IMR-90 (cell line): ENCODE measurements around the gene ATG14. TPM values are rescaled to one million over a fixed set of nuclear protein-coding genes. Genes with fewer than 3 reads are reported as not detected.
A peak's percentile ranks its signal among the peaks of the same experiment; 100 is the strongest.

Experiments
- ATAC-seq: fragments of 200-7000 bp; cut with Tn5 transposase; 2 replicates; pipeline ENCODE4 v1.9.1; 2020; ENCODE audit warnings: low read depth, mild to moderate bottlenecking, moderate library complexity
- BruUV-seq: library from RNA; stranded (reverse); fragments of 400-500 nt; replicated peaks from 2 replicates; lab custom pipeline; 2021; lab: Mats Ljungman, UMichigan
- CTCF ChIA-PET: fragments of 300-600 bp; formaldehyde crosslinking; extraction: SDS; loops from one replicate; lab custom pipeline; 2021; ENCODE audit warnings: antibody characterized with exemption; lab: Yijun Ruan, JAX
- POLR2A ChIA-PET: fragments of 300-600 bp; sonication (Branson Sonifier 250); formaldehyde crosslinking; loops from one replicate; lab custom pipeline; 2022; ENCODE audit warnings: antibody characterized with exemption; ENCODE audit not compliant: unreplicated experiment; lab: Charles Lee
- DNase-seq: peaks from one replicate; pipeline ENCODE4 v3.0.0; 2013
- H2AFZ ChIP-seq: replicated peaks from 2 replicates; pipeline ENCODE3; 2013; ENCODE audit warnings: low read length, mild to moderate bottlenecking; ENCODE audit not compliant: poor library complexity
- H2AK5ac ChIP-seq: 2 replicates; pipeline ENCODE4 v1.6.1; 2013; ENCODE audit warnings: low read depth, low read length, inconsistent platforms
- H2AK9ac ChIP-seq: replicated peaks from 2 replicates; pipeline ENCODE3; 2013; ENCODE audit warnings: mild to moderate bottlenecking, low read depth, low read length, moderate library complexity; ENCODE audit not compliant: poor library complexity
- H2BK120ac ChIP-seq: 2 replicates; pipeline ENCODE4 v1.6.1; 2013; ENCODE audit warnings: low read depth, low read length, inconsistent platforms
- H2BK15ac ChIP-seq: 3 replicates; pipeline ENCODE4 v1.6.1; 2013; ENCODE audit warnings: low read depth, low read length, inconsistent platforms
- H2BK20ac ChIP-seq: 2 replicates; pipeline ENCODE4 v1.6.1; 2013; ENCODE audit warnings: low read depth, mild to moderate bottlenecking, inconsistent platforms, low read length, moderate library complexity
- H2BK5ac ChIP-seq: 2 replicates; pipeline ENCODE4 v1.6.1; 2013; ENCODE audit warnings: mild to moderate bottlenecking, low read depth, low read length, inconsistent platforms; ENCODE audit not compliant: poor library complexity, severe bottlenecking
- H3K14ac ChIP-seq: replicated peaks from 2 replicates; pipeline ENCODE4 v1.6.1; 2013; ENCODE audit warnings: low read depth, low read length, inconsistent platforms
- H3K18ac ChIP-seq: 2 replicates; pipeline ENCODE4 v1.6.1; 2013; ENCODE audit warnings: low read depth, low read length, control low read depth
- H3K23ac ChIP-seq: 2 replicates; pipeline ENCODE4 v1.6.1; 2013; ENCODE audit warnings: low read depth, low read length, inconsistent platforms
- H3K27ac ChIP-seq: 2 replicates; pipeline ENCODE4 v1.5.1; 2013; ENCODE audit warnings: mild to moderate bottlenecking, control low read depth, low read length; ENCODE audit not compliant: insufficient read depth
- H3K27me3 ChIP-seq: 2 replicates; pipeline ENCODE4 v1.6.1; 2013; ENCODE audit warnings: low read length; ENCODE audit not compliant: control insufficient read depth, insufficient read depth
- H3K36me3 ChIP-seq: 2 replicates; pipeline ENCODE4 v1.6.1; 2013; ENCODE audit warnings: low read length, mixed read lengths; ENCODE audit not compliant: control insufficient read depth, insufficient read depth
- H3K4ac ChIP-seq: 2 replicates; pipeline ENCODE4 v1.6.1; 2013; ENCODE audit warnings: low read depth, low read length, inconsistent platforms
- H3K4me1 ChIP-seq: 2 replicates; pipeline ENCODE4 v1.6.1; 2013; ENCODE audit warnings: low read length, mixed read lengths; ENCODE audit not compliant: control insufficient read depth, insufficient read depth
- H3K4me2 ChIP-seq: 2 replicates; pipeline ENCODE4 v1.6.1; 2013; ENCODE audit warnings: low read depth, mild to moderate bottlenecking, control low read depth, low read length, moderate library complexity
- H3K4me3 ChIP-seq: 2 replicates; pipeline ENCODE4 v1.5.1; 2013; ENCODE audit warnings: low read depth, mild to moderate bottlenecking, control low read depth, low read length, moderate library complexity; ENCODE audit not compliant: insufficient read depth
- H3K56ac ChIP-seq: 2 replicates; pipeline ENCODE4 v1.6.1; 2013; ENCODE audit warnings: low read length, inconsistent platforms; ENCODE audit not compliant: insufficient read depth; ENCODE audit errors: extremely low read depth
- H3K79me1 ChIP-seq, 2 experiments: 2 replicates each; pipeline ENCODE4 v1.6.1; 2013; ENCODE audit warnings: low read length in 2 of 2, inconsistent platforms in 1 of 2, low read depth in 1 of 2
- H3K9ac ChIP-seq: 2 replicates; pipeline ENCODE4 v1.6.1; 2013; ENCODE audit warnings: low read depth, low read length, control low read depth
- H3K9me1 ChIP-seq: 2 replicates; pipeline ENCODE4 v1.6.1; 2013; ENCODE audit warnings: low read length, inconsistent platforms; ENCODE audit not compliant: insufficient read depth
- H3K9me3 ChIP-seq: 2 replicates; pipeline ENCODE4 v1.6.1; 2013; ENCODE audit warnings: low read length; ENCODE audit not compliant: control insufficient read depth, insufficient read depth
- H4K20me1 ChIP-seq: 2 replicates; pipeline ENCODE4 v1.6.1; 2013; ENCODE audit warnings: low read length, inconsistent platforms; ENCODE audit not compliant: insufficient read depth
- H4K5ac ChIP-seq: 2 replicates; pipeline ENCODE4 v1.6.1; 2013; ENCODE audit warnings: mild to moderate bottlenecking, low read depth, low read length, control low read depth
- H4K8ac ChIP-seq, 2 experiments: 2 replicates each; pipeline ENCODE4 v1.6.1; 2013; ENCODE audit warnings: low read depth in 2 of 2, low read length in 2 of 2, control low read depth in 1 of 2, inconsistent platforms in 1 of 2
- H4K91ac ChIP-seq: 2 replicates; pipeline ENCODE4 v1.6.1; 2013; ENCODE audit warnings: low read depth, low read length, inconsistent platforms; ENCODE audit not compliant: insufficient read depth
- FOS ChIP-seq: fragments of 150-350 bp; IDR thresholded peaks from 2 replicates; pipeline ENCODE4 v1.6.1; 2016; ENCODE audit warnings: low read depth, low read length
- MXI1 ChIP-seq: IDR thresholded peaks from 2 replicates; pipeline ENCODE4 v1.6.1; 2012; ENCODE audit warnings: low read depth, mild to moderate bottlenecking, low read length, moderate library complexity, borderline replicate concordance
- RAD21 ChIP-seq: IDR thresholded peaks from 2 replicates; pipeline ENCODE4 v1.6.1; 2012; ENCODE audit warnings: low read length, improper control_type of control experiment
- RCOR1 ChIP-seq: IDR thresholded peaks from 2 replicates; pipeline ENCODE4 v1.6.1; 2012; ENCODE audit warnings: mild to moderate bottlenecking, low read length, improper control_type of control experiment; ENCODE audit not compliant: insufficient replicate concordance
- WGBS, 2 experiments: methylation state at CpG; one replicate each; pipeline versions ENCODE4 v1.1.5 to v1.1.7; 2013; ENCODE audit warnings: missing lambda C conversion rate in 2 of 2; ENCODE audit not compliant: insufficient read length in 1 of 2; ENCODE audit errors: extremely low coverage in 2 of 2; 5-methylcytosine and 5-hydroxymethylcytosine counted together
- dilution Hi-C: fragments of 300-500 bp; cut with HindIII; formaldehyde crosslinking; loops from one replicate; pipeline ENCODE4 v1.14.3; 2018; ENCODE audit warnings: low sequenced_read_pairs; ENCODE audit not compliant: unreplicated experiment
- in situ Hi-C: fragments of 300-500 bp; cut with MboI; formaldehyde crosslinking; loops from 3 replicates; pipeline ENCODE4 v1.14.3; 2019; ENCODE audit warnings: low sequenced_read_pairs, inconsistent platforms, mixed read lengths
- intact Hi-C: fragments of 100-400 bp; cut with micrococcal nuclease; formaldehyde crosslinking; loops from 2 replicates; pipeline ENCODE4 v1.10.0; 2022
- polyA plus RNA-seq, 3 experiments: library from polyadenylated mRNA; depleted of rRNA; stranded (reverse); fragments of >200 nt; gene quantifications; 2 replicates each; pipeline ENCODE4 v1.2.3, GENCODE V29; 2012; ENCODE audit warnings: low replicate concordance in 1 of 3
- total RNA-seq: library from RNA; depleted of rRNA; stranded (reverse); fragments of >200 nt; gene quantifications from 2 replicates; pipeline ENCODE4 v1.2.3, GENCODE V29; 2012
- TF ChIP-seq, protein P1 (sequence below): conservative IDR thresholded peaks from 2 replicates; pipeline ENCODE4 v1.5.1; 2012; ENCODE audit warnings: mild to moderate bottlenecking, low read depth, low read length, improper control_type of control experiment

ATG14 gene
- total and polyA plus RNA-seq, 2 of the 4 experiments (the other 2 are of a cell fraction), result 5.0 to 12.4 TPM

DNA sequence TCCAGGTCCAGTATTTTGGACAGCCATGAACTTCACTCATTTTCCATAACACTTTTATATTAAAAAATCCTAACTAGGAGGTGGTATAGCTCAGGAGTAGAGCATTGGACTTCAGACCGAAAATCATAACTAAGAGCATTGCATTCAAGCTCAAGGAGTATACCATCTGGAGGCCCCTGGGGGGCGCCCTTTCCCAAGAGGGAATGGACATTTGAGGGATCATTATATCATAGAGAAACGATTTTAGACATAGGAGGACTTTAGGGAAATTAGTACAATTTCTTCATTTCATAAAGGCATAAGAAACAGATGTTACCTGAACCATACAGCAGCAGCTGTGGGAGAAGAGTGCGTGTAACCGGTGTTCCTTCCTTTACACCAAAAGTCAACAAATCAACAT lies 5.2 kb upstream of the ATG14 start:
- Histone ChIP-seq H3K23ac (no peak overlapping the region), H3K9me3 (no peaks in the 10 kb centered on the region), H4K91ac (no peak overlapping the region), H3K4me1 (peaks cover 2% of the 10 kb centered on the region; the same call in 1 of the 2 replicates), H4K20me1 (no peaks in the 10 kb centered on the region), H2AK5ac (no peak overlapping the region), H3K4me2 (no peak overlapping the region), H2BK20ac (no peak overlapping the region), H4K8ac (no peak overlapping the region), H3K18ac (no peak overlapping the region), H4K5ac (no peak overlapping the region), H3K27me3 (peaks cover 1% of the 10 kb centered on the region; the same call in 1 of the 2 replicates), H3K56ac (no peak overlapping the region), H3K9me1 (no peaks in the 10 kb centered on the region; the same call in 1 of the 2 replicates), H2BK5ac (no peak overlapping the region), H2BK120ac (no peak overlapping the region), H3K36me3 (no peaks in the 10 kb centered on the region), H3K27ac (no peak overlapping the region), H3K14ac (no peak overlapping the region), H2AK9ac (no peak overlapping the region), H2AFZ (no peak overlapping the region), H3K4ac (no peak overlapping the region), H3K9ac (no peak overlapping the region), H3K79me1 (no peaks in the 10 kb centered on the region; a peak in 1 of 4 replicates), H3K4me3 (no peak overlapping the region), H2BK15ac (no peak overlapping the region)
- no peak for DNase-seq
- no peak for ATAC-seq
- no CpG with 5 or more reads among the region's 5 CpGs for WGBS, 2 experiments
- intact Hi-C loops, result no loop called here
- POLR2A ChIA-PET, result no interaction called here
- dilution Hi-C loops, result no loop called here
- CTCF ChIA-PET, result interaction anchor here (1.3 to 1.4 kb wide), 2 partner anchors 12 to 18 kb away, joined by 3 to 12 read pairs; no protein-coding TSS in a partner anchor
- in situ Hi-C loops, result no loop called here
- BruUV-seq, result no TSS peak
- TF ChIP-seq RAD21, result peak; percentile 31; the same call in 1 of the 2 replicates
- no peak for TF ChIP-seq RCOR1
- TF ChIP-seq, protein P1, sequence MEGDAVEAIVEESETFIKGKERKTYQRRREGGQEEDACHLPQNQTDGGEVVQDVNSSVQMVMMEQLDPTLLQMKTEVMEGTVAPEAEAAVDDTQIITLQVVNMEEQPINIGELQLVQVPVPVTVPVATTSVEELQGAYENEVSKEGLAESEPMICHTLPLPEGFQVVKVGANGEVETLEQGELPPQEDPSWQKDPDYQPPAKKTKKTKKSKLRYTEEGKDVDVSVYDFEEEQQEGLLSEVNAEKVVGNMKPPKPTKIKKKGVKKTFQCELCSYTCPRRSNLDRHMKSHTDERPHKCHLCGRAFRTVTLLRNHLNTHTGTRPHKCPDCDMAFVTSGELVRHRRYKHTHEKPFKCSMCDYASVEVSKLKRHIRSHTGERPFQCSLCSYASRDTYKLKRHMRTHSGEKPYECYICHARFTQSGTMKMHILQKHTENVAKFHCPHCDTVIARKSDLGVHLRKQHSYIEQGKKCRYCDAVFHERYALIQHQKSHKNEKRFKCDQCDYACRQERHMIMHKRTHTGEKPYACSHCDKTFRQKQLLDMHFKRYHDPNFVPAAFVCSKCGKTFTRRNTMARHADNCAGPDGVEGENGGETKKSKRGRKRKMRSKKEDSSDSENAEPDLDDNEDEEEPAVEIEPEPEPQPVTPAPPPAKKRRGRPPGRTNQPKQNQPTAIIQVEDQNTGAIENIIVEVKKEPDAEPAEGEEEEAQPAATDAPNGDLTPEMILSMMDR, result peak; percentile 43
- TF ChIP-seq FOS, result no peak
- no peak for TF ChIP-seq MXI1
